Spleen (tissue), 11 donors: ENCODE data around the gene FDPS. TPM values are rescaled to one million over a fixed set of nuclear protein-coding genes. Genes with fewer than 3 reads are reported as not detected.

Experiments
- DNase-seq: peaks from one replicate; pipeline ENCODE4 v3.0.0-alpha.2; 2020
- H3K27ac ChIP-seq, 8 donors: fragments of 200-600 bp; sonication (generic) in 7 of 8; 1 replicate in 4 of 8; 2 replicates in 4 of 8; pipeline versions ENCODE4 v1.5.0 to v1.8.0; 2016 to 2021; ENCODE audit warnings: inconsistent platforms in 4 of 8, mild to moderate bottlenecking in 4 of 8, moderate library complexity in 1 of 8
- H3K27me3 ChIP-seq, 7 donors: fragments of 200-600 bp; sonication (generic) in 6 of 7; replicated peaks in 1 of 7; 1 replicate in 4 of 7; 2 replicates in 3 of 7; pipeline versions ENCODE4 v1.5.0 to v1.8.0; 2016 to 2021; ENCODE audit warnings: inconsistent platforms in 3 of 7, mild to moderate bottlenecking in 1 of 7
- H3K36me3 ChIP-seq, 6 donors: fragments of 200-600 bp; sonication (generic) in 5 of 6; 1 replicate in 4 of 6; 2 replicates in 2 of 6; pipeline versions ENCODE4 v1.5.0 to v1.8.0; 2016 to 2021; ENCODE audit warnings: inconsistent platforms in 2 of 6
- H3K4me1 ChIP-seq, 6 donors: fragments of 200-600 bp; sonication (generic) in 5 of 6; 1 replicate in 3 of 6; 2 replicates in 3 of 6; pipeline versions ENCODE4 v1.5.0 to v1.8.0; 2016 to 2021; ENCODE audit warnings: inconsistent platforms in 3 of 6
- H3K4me3 ChIP-seq, 8 donors: fragments of 200-600 bp; sonication (generic) in 7 of 8; 1 replicate in 4 of 8; 2 replicates in 4 of 8; pipeline versions ENCODE4 v1.5.0 to v1.8.0; 2016 to 2021; ENCODE audit warnings: inconsistent platforms in 4 of 8, mild to moderate bottlenecking in 4 of 8, moderate library complexity in 2 of 8
- H3K9me3 ChIP-seq, 8 donors: fragments of 200-600 bp; sonication (generic) in 7 of 8; 1 replicate in 4 of 8; 2 replicates in 4 of 8; pipeline versions ENCODE4 v1.5.0 to v1.8.0; 2016 to 2021; ENCODE audit warnings: inconsistent platforms in 4 of 8
- CTCF ChIP-seq, 11 experiments: fragments of 200-600 bp in 7 of 11; fragments of 450-650 bp in 4 of 11; sonication (generic) in 4 of 11; IDR thresholded peaks in 8 of 11; conservative IDR thresholded peaks in 3 of 11; 1 replicate in 7 of 11; 2 replicates in 4 of 11; pipeline versions ENCODE4 v1.4.0 to v1.8.0; 2016 to 2021; ENCODE audit warnings: antibody characterized with exemption in 11 of 11, inconsistent platforms in 4 of 11, mild to moderate bottlenecking in 1 of 11
- POLR2A ChIP-seq, 3 donors: fragments of 450-650 bp; IDR thresholded peaks; one replicate each; pipeline ENCODE4 v1.5.1; 2017; ENCODE audit warnings: antibody characterized with exemption in 3 of 3, mild to moderate bottlenecking in 1 of 3
- POLR2AphosphoS5 ChIP-seq, 3 donors: sonication (generic); formaldehyde crosslinking; IDR thresholded peaks; one replicate each; pipeline ENCODE4 v1.5.1; 2017; ENCODE audit warnings: antibody characterized with exemption in 3 of 3
- WGBS, 5 donors: extraction: QIAGEN DNeasy Blood & Tissue Kit in 3 of 5; methylation state at CpG; one replicate each; pipeline versions ENCODE4 v1.1.5 to v1.1.7; 2013 to 2018; 5-methylcytosine and 5-hydroxymethylcytosine counted together
- intact Hi-C: fragments of 100-400 bp; cut with DNase I; formaldehyde crosslinking; loops from one replicate; pipeline ENCODE4 v1.15.0; 2023; ENCODE audit warnings: low total_unique reads
- polyA plus RNA-seq, 3 donors: library from polyadenylated mRNA; stranded (reverse); fragments of 200-250 nt; gene quantifications; one replicate each; pipeline ENCODE4 v1.2.1, GENCODE V29; 2013
- total RNA-seq, 7 donors: library from RNA; depleted of rRNA in 3 of 7; stranded (reverse); fragments of >200 nt in 3 of 7; fragmentation: NEBNext Ultra II Directional in 4 of 7; extraction: Animal tissue kit (Norgen Biotek cat#: 25700) in 4 of 7; gene quantifications; one replicate each; pipeline versions ENCODE4 v1.1.0 to v1.2.1, GENCODE V29; 2016 to 2021
- donor health status: healthy with polysubstance abuse.
- donor health status: DM: no; HTN: no; CAD: no; lungs with moderate emphysema.
- donor health status: DM: no; HTN: no; CAD: no.
- donor health status: Bipolar disorder and iron deficiency.
- donor health status: healthy.
- donor health status: DM: no; HTN: no; CAD: no.
- donor health status: DM: yes; HTN: yes; CAD: no.

The FDPS gene
- total and polyA plus RNA-seq, 10 donors: 84.5 to 134 (median 105) TPM

- Histone ChIP-seq H3K4me3 (no peak overlapping the region), H3K27ac (no peak overlapping the region), H3K36me3 (peaks cover 15 to 85% (median 76%) of the 10 kb centered on the region in 6 donors), H3K27me3 (no peaks in the 10 kb centered on the region), H3K4me1 (peaks cover 8 to 29% (median 26%) of the 10 kb centered on the region in 6 donors), H3K9me3 (no peaks in the 10 kb centered on the region)
- WGBS, 5 donors: 91 to 96% (median 95%) methylated on average over 17 to 21 of the region's 21 CpGs
- peak; percentile 56 for DNase-seq
- no peak for TF ChIP-seq POLR2AphosphoS5 (IDR thresholded peaks at IDR 0.05)
- no peak for TF ChIP-seq CTCF (IDR thresholded peaks at IDR 0.05 in 8 of 11, conservative IDR thresholded peaks at IDR 0.05 in 3 of 11)
- no peak for TF ChIP-seq POLR2A (IDR thresholded peaks at IDR 0.05)
- intact Hi-C loops: no loop called here
Measured at GRCh38 chr1:155268630-155269029, 40.0 kb upstream of the FDPS start.

DNA sequence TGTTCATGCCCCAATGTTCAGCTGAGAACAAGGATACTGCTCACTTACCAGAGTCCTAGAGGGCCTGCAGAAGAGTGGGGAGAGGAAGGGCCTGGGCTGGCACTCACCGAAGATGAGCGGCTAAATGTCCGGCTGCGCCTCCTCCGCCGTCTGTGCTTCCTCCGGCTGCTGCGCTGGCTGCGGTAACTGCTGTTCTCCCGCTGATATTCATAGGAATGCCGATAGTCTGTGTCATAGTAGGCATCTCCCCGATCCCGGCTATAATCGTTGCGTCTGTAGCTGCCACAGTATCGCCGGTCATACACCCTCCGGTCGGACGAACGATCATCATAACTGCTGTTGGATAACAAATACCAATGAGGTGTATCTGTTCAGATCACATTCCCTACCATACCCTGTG is 39.3 kb upstream of the FDPS start:
- 93 to 98% (median 95%) methylated on average over 21 of the region's 21 CpGs for WGBS, 5 donors
- Histone ChIP-seq H3K36me3 (peaks cover 15 to 77% (median 68%) of the 10 kb centered on the region in 6 donors), H3K27ac (no peak overlapping the region), H3K4me3 (no peak overlapping the region), H3K4me1 (peaks cover 11 to 37% (median 31%) of the 10 kb centered on the region in 6 donors), H3K27me3 (no peaks in the 10 kb centered on the region), H3K9me3 (no peaks in the 10 kb centered on the region)
- DNase-seq: peak; percentile 55
- TF ChIP-seq POLR2A (IDR thresholded peaks at IDR 0.05) (no peak), POLR2AphosphoS5 (IDR thresholded peaks at IDR 0.05) (peak in 1 of 3 donors; percentile 20), CTCF (IDR thresholded peaks at IDR 0.05 in 8 of 11, conservative IDR thresholded peaks at IDR 0.05 in 3 of 11) (no peak)
- intact Hi-C loops: no loop called here

- Histone ChIP-seq H3K9me3 (no peaks in the 10 kb centered on the region), H3K4me3 (peak overlapping the region; percentile 62 to 81 (median 68)), H3K27ac (peak overlapping the region; percentile 89 to 98 (median 96)), H3K36me3 (peaks cover 10 to 44% (median 36%) of the 10 kb centered on the region in 6 donors), H3K4me1 (peaks cover 17 to 52% (median 45%) of the 10 kb centered on the region in 6 donors), H3K27me3 (peaks cover 0 to 4% (median 0%) of the 10 kb centered on the region in 7 donors)
- no peak for DNase-seq
- intact Hi-C loops: loop anchor here (10.0 kb wide), 1 partner anchor 52 kb away; the partner anchor contains the start of gene RUSC1
- TF ChIP-seq CTCF (IDR thresholded peaks at IDR 0.05 in 8 of 11, conservative IDR thresholded peaks at IDR 0.05 in 3 of 11) (no peak), POLR2AphosphoS5 (IDR thresholded peaks at IDR 0.05) (no peak), POLR2A (IDR thresholded peaks at IDR 0.05) (no peak)
- WGBS, 5 donors: 5 to 8% (median 6%) methylated on average over 27 to 44 of the region's 44 CpGs
Measured at GRCh38 chr1:155272466-155273342, 36.0 kb upstream of the FDPS start.
